ENCODE results near the gene EXOC2. TPM values are rescaled to one million over a fixed set of nuclear protein-coding genes. Genes with fewer than 3 reads are reported as not detected.

Gene EXOC2
- total and polyA plus RNA-seq, 2 of the 13 experiments (the other 11 are each of a cell fraction or from before 2014, with no cell fraction given) = 12.6 to 22.9 TPM

DNA sequence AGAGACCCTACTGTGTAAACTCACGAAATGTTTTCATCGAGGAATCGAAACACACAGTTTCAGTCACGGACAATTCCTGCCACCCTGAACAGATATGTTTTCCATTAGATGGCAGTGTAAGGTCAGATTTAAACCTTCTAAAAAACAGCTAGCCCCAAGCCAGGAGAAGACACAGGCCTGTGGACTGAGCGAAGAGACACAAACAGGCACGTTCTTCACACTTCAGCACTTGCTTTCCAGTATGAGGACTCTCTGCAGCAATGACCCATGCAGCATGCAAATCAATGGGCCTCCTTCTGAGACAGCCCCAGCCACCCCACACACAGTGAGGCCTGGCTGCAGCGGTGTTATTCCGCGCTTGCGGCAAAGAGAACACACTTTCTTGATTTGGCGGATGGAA is 68.0 kb downstream of the EXOC2 start:
- ATAC-seq = peak; percentile 51; the same call in 1 of the 3 replicates
- Histone ChIP-seq H3K27ac (ENCODE audit: extremely low read length, insufficient read depth, low read length) (no peak overlapping the region), H3K9ac (ENCODE audit: insufficient read depth, low read depth, low read length) (no peak overlapping the region), H3K36me3 (replicated peaks in 1 of 2; ENCODE audit: control insufficient read depth in 1 of 2, insufficient read depth in 2 of 2, low read length in 2 of 2) (peaks cover 0 to 8% of the 10 kb centered on the region in 2 experiments; a peak in 2 of 5 replicates), H3K4me2 (ENCODE audit: low read depth, low read length) (no peak overlapping the region), H4K20me1 (ENCODE audit: insufficient read depth, low read length) (0 out of 2 replicates have a peak, but pooled peaks cover 4% of the 10 kb centered on the region), H3K79me2 (ENCODE audit: insufficient read depth, low read length) (no peaks in the 10 kb centered on the region), H3K9me3 (ENCODE audit: low read length) (no peaks in the 10 kb centered on the region), H3K27me3 (ENCODE audit: control insufficient read depth in 1 of 2, insufficient read depth in 2 of 2, low read length in 2 of 2) (no peaks in the 10 kb centered on the region), H2AFZ (ENCODE audit: low read length) (no peak overlapping the region), H3K4me1 (ENCODE audit: insufficient read depth, low read length) (no peaks in the 10 kb centered on the region), H3K4me3 (replicated peaks in 1 of 3; ENCODE audit: insufficient read depth in 1 of 3, low read depth in 2 of 3, low read length in 3 of 3) (no peak overlapping the region)
- peak; percentile 60 for FAIRE-seq
- in situ Hi-C loops (cut with HindIII; ENCODE audit: extremely low pct_ligation_motif_present, low pct_unique_long_range_greater_than_20kb) = no loop called here
- ChIA-PET CTCF (ENCODE audit: low intra/inter-chr PET ratio, low total read pairs) (no interaction called here), POLR2A (no interaction called here)
- peak; percentile 49 for TF ChIP-seq STAG1 (CRISPR knock-in tag; IDR thresholded peaks at IDR 0.05)
- TF ChIP-seq ATAD3A (CRISPR knock-in tag; IDR thresholded peaks at IDR 0.05) = no peak
- 99% methylated on average over 11 of the region's 11 CpGs for WGBS (ENCODE audit: low lambda C conversion rate)
- DNase-seq (ENCODE audit: low spot score) = no peak
- BruUV-seq (replicated peaks) = no TSS peak
- intact Hi-C loops (cut with micrococcal nuclease; ENCODE audit: unreplicated experiment) = no loop called here

DNA sequence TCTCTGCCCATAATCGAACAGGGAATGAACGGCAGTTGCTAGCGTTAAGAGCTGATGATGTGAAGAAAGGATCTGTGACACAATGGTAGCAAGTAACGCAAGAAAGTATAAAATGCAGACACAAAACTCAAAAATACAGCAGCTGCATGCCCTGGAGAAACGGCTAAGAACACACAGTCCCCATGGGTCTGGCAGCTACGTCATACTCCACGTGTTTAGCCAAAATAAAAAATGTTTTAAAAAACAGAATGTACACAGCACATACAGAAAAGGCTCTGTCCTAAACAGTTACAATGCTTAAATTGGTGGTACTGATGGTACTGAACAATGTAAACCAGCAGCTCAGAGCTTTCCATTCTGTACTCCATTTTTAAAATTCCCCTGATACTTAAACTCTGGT is 70.5 kb downstream of the EXOC2 start:
- H3K4me3 ChIP-seq (replicated peaks in 1 of 3; ENCODE audit: insufficient read depth in 1 of 3, low read depth in 2 of 3, low read length in 3 of 3) = no peak overlapping the region
- FAIRE-seq = no peak
- no peak overlapping the region for H3K9ac ChIP-seq (ENCODE audit: insufficient read depth, low read depth, low read length)
- DNase-seq (ENCODE audit: low spot score) = no peak
- H2AFZ ChIP-seq (ENCODE audit: low read length) = no peak overlapping the region
- no TSS peak for BruUV-seq (replicated peaks)
- H3K79me2 ChIP-seq (ENCODE audit: insufficient read depth, low read length) = no peaks in the 10 kb centered on the region
- intact Hi-C loops (cut with micrococcal nuclease; ENCODE audit: unreplicated experiment) = no loop called here
- H3K27ac ChIP-seq (ENCODE audit: extremely low read length, insufficient read depth, low read length) = no peak overlapping the region
- H3K9me3 ChIP-seq (ENCODE audit: low read length) = no peaks in the 10 kb centered on the region
- no peaks in the 10 kb centered on the region for H3K4me1 ChIP-seq (ENCODE audit: insufficient read depth, low read length)
- CTCF ChIA-PET (ENCODE audit: low intra/inter-chr PET ratio, low total read pairs) = no interaction called here
- POLR2A ChIA-PET = no interaction called here
- no peaks in the 10 kb centered on the region for H3K27me3 ChIP-seq (ENCODE audit: control insufficient read depth in 1 of 2, insufficient read depth in 2 of 2, low read length in 2 of 2)
- H3K4me2 ChIP-seq (ENCODE audit: low read depth, low read length) = no peak overlapping the region
- no peak for ATAC-seq
- 0 out of 2 replicates have a peak, but pooled peaks cover 4% of the 10 kb centered on the region for H4K20me1 ChIP-seq (ENCODE audit: insufficient read depth, low read length)
- 96% methylated on average over 7 of the region's 7 CpGs for WGBS (ENCODE audit: low lambda C conversion rate)
- in situ Hi-C loops (cut with HindIII; ENCODE audit: extremely low pct_ligation_motif_present, low pct_unique_long_range_greater_than_20kb) = no loop called here
- peaks cover 1 to 6% of the 10 kb centered on the region in 2 experiments; a peak in 3 of 5 replicates for H3K36me3 ChIP-seq (replicated peaks in 1 of 2; ENCODE audit: control insufficient read depth in 1 of 2, insufficient read depth in 2 of 2, low read length in 2 of 2)
- no peak for TF ChIP-seq ZNF207 (IDR thresholded peaks at IDR 0.05; ENCODE audit: borderline replicate concordance)
- no peak for TF ChIP-seq REXO4 (CRISPR knock-in tag; IDR thresholded peaks at IDR 0.05; ENCODE audit: borderline replicate concordance)
- TF ChIP-seq, protein P1, sequence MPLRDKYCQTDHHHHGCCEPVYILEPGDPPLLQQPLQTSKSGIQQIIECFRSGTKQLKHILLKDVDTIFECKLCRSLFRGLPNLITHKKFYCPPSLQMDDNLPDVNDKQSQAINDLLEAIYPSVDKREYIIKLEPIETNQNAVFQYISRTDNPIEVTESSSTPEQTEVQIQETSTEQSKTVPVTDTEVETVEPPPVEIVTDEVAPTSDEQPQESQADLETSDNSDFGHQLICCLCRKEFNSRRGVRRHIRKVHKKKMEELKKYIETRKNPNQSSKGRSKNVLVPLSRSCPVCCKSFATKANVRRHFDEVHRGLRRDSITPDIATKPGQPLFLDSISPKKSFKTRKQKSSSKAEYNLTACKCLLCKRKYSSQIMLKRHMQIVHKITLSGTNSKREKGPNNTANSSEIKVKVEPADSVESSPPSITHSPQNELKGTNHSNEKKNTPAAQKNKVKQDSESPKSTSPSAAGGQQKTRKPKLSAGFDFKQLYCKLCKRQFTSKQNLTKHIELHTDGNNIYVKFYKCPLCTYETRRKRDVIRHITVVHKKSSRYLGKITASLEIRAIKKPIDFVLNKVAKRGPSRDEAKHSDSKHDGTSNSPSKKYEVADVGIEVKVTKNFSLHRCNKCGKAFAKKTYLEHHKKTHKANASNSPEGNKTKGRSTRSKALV (CRISPR knock-in tag; IDR thresholded peaks at IDR 0.05) = no peak
- no peak for TF ChIP-seq KLF6 (CRISPR knock-in tag; IDR thresholded peaks at IDR 0.05)
- no peak for TF ChIP-seq ZBTB38 (CRISPR knock-in tag; IDR thresholded peaks at IDR 0.05)
- TF ChIP-seq ZNF598 (CRISPR knock-in tag; IDR thresholded peaks at IDR 0.05; ENCODE audit: borderline replicate concordance) = no peak
- TF ChIP-seq ZNF746 (CRISPR knock-in tag; IDR thresholded peaks at IDR 0.05) = no peak
- TF ChIP-seq HNRNPK (IDR thresholded peaks at IDR 0.05; ENCODE audit: low read depth, low read length, poor library complexity, severe bottlenecking) = no peak
- TF ChIP-seq, protein P2, sequence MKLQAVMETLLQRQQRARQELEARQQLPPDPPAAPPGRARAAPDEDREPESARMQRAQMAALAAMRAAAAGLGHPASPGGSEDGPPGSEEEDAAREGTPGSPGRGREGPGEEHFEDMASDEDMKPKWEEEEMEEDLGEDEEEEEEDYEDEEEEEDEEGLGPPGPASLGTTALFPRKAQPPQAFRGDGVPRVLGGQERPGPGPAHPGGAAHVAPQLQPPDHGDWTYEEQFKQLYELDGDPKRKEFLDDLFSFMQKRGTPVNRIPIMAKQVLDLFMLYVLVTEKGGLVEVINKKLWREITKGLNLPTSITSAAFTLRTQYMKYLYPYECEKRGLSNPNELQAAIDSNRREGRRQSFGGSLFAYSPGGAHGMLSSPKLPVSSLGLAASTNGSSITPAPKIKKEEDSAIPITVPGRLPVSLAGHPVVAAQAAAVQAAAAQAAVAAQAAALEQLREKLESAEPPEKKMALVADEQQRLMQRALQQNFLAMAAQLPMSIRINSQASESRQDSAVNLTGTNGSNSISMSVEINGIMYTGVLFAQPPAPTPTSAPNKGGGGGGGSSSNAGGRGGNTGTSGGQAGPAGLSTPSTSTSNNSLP (IDR thresholded peaks at IDR 0.05; ENCODE audit: low read depth, low read length) = no peak
- TF ChIP-seq, protein P3, sequence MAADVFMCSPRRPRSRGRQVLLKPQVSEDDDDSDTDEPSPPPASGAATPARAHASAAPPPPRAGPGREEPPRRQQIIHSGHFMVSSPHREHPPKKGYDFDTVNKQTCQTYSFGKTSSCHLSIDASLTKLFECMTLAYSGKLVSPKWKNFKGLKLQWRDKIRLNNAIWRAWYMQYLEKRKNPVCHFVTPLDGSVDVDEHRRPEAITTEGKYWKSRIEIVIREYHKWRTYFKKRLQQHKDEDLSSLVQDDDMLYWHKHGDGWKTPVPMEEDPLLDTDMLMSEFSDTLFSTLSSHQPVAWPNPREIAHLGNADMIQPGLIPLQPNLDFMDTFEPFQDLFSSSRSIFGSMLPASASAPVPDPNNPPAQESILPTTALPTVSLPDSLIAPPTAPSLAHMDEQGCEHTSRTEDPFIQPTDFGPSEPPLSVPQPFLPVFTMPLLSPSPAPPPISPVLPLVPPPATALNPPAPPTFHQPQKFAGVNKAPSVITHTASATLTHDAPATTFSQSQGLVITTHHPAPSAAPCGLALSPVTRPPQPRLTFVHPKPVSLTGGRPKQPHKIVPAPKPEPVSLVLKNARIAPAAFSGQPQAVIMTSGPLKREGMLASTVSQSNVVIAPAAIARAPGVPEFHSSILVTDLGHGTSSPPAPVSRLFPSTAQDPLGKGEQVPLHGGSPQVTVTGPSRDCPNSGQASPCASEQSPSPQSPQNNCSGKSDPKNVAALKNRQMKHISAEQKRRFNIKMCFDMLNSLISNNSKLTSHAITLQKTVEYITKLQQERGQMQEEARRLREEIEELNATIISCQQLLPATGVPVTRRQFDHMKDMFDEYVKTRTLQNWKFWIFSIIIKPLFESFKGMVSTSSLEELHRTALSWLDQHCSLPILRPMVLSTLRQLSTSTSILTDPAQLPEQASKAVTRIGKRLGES (CRISPR knock-in tag; IDR thresholded peaks at IDR 0.05; ENCODE audit: borderline replicate concordance) = no peak
- TF ChIP-seq MZF1 (CRISPR knock-in tag; IDR thresholded peaks at IDR 0.05; ENCODE audit: borderline replicate concordance) = no peak

All from HepG2 (cell line).